Ramos (cell line): ENCODE data around the gene ALDH7A1.

Experiments
- in situ Hi-C: fragments of 300-500 bp; cut with MboI; formaldehyde crosslinking; loops from one replicate; pipeline ENCODE4 v1.14.3; 2022; ENCODE audit warnings: low sequenced_read_pairs; ENCODE audit not compliant: unreplicated experiment

The ALDH7A1 gene

DNA sequence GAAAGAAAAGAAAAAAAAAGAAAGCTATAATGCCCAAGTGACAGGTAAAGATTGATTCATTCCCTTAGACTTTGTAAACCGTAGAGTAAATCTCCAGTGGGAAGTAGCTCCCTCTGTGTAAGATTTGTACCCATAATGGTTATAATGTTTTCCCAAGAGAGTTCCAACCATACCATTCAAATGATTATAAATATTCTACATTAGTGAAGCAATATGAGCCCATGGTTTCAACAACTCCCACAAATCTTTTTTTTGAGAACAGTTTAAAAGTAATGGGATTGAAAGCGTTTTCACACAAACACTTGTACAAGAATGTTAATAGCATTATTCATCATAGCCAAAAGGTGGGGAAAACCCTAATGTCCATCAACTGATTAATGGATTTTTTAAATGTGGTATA lies 113.8 kb downstream of the ALDH7A1 start:
- in situ Hi-C loops, result no loop called here
